GM21390 (cell line): Measurements from ENCODE around the gene GGA3.
"Not testable (repeated sequence)": the region's sequence is repeated elsewhere in the genome, so short reads cannot be mapped to it uniquely, and the experiment has no call there.

Source experiments
- ATAC-seq: cut with Tn5 transposase; IDR thresholded peaks from one replicate; pipeline ENCODE4 v1.9.1; 2021; ENCODE audit not compliant: unreplicated experiment

GGA3 gene

DNA sequence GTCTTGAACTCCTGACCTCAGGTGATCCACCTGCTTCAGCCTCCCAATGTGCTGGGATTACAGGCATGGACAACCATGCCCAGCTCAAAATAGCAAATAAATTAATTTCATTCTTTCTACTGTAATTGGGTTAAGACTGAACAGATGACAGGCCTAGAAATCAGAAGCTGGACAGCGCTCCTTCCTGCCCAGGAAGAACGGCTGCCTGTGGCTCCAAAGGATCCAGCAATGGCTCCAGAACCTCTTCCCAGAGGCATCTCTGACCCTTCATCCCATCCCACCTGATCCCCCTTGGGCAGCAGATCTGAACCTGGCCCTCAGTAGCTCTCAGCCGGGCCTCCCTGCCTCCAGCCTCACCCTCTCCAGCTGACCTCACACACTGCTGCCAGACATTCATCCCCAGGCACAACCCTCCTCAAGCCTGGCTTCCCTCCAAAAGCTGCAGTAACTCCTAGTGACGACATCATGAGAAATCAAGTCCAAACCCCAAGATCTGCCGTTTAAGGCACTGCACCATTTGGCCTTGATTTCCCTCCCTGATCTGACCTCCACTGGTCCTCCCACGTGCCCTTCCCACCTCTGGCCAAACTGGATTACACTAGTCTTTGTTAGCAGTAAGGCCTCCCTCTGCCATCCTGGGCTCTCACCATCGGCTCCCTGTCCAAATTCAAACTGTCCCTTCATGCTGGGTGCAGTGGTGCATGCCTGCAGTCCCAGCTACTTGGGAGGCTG is 12.7 kb upstream of the GGA3 start:
- no peak for ATAC-seq

DNA sequence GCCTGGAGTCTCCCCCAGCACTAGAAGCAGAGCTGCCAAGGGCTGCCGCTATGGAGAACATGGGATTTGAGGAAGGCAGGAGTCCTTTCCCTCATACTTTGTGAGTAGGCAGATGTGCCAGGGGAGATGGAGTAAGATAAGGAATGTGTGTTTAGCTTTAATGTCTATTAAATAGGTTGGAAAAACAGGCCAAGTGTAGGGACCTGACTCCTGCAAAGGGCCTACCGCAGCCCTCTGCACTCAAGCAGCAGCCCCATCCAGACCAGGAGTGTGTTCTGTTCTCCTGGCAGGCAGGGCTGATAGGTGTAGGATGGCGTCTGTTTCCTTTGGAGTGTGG is 11.4 kb upstream of the GGA3 start:
- ATAC-seq, result no peak

- no peak for ATAC-seq
Measured at GRCh38 chr17:75271955-75272847, 10.8 kb upstream of the GGA3 start.

GRCh38 chr17:75271233-75271954 is 10.0 kb upstream of the GGA3 start:
- ATAC-seq, result peak; percentile 66

DNA sequence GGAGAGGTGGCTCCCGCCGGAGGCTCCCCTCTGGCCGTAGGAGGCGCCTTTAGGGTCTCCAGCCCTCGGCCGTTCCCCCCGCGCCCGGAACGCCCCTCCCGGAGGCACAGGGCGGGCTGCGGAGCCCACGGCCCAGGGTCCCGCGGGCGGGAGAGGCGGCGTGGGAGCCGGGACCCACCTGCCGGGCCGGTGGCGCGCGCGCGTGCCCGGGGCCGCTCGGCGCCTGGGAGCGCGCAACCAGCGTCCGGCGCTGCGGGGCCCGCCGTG is 9.5 kb upstream of the GGA3 start, which contains the start of gene MIF4GD:
MIF4GD (minus strand) TSS at position 266 of the 267 bp plus-strand sequence. CDS start 1,036 bp downstream, outside the sequence.
- no peak for ATAC-seq

DNA sequence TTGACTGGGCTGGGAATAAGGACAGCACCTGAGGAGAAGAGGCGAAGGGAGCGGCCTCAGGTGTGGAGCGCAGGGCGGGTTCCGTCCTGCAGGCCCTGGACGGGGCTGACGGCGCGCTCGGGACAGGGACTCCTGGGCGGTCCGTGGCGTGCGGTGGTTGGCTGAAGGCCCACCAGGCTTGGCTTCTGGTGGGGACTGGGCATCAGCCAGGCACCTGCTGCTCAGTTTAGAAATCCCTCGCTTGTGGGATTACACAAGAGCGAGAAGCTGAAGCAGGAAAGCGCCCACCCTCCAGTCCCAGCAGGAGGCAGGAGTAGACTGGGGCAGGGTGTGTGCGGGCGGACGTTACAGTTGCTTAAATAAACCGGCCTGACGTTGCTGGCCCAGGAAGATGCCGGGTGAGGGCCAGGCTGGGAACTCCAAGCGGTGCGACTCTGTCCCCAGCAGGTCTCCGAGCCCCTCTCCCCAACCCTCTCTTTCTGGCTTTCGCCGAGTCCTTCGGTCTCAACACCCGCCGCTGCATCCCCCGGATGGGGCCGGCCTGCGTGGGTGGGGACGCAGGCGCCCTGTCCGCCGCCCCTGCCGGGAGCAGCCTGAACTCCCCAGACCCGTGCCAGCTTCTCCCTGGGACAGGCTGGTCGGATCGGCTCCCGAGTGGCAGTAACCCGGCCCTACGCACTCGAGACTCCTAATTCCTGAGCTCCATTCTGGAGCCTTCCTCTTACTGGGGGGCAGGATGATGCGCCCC is 9.0 kb upstream of the GGA3 start:
- peak; percentile 31 for ATAC-seq

- no peak for ATAC-seq
Measured at GRCh38 chr17:75269844-75270217, 8.4 kb upstream of the GGA3 start.

DNA sequence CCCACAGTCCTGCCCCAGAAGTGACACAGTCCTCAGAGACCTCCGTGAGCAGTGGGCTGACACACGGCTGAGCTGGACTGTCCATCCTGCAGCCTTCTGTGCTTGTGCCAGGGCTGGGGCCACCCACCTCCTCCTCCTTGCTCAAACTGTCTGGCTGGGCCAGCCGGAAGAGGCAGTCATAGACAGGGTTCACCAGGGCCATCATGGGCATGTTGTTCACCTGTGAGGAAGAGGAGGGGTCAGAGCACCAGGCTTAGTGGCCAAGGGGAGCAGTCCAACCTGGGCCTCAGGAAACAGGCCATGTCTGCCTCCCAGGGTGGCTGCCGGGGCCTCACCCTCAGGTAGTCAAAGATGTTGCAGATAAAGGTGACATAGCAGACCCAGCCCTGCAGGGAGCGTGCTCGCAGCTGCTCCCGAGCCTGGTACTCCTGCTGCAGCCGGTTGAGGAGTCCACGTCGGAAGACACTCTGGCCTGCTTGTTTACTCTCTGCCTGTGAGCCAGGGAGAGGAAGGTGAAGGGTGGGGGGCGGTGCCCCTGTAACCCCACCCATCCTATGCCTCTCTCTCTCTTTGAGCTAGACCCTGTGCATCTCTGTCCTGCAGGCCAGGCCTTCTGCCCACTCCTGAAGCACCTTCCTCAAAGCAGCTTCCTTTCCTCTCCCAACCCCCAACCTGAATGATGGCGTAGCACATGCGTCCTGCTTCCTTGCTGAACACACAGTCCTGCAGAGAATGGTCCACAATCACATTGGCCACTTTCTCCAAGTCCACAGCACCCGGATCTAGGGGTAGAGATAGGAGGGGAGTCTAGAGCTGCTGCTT is 6.2 kb upstream of the GGA3 start:
- ATAC-seq, result no peak

- ATAC-seq, result no peak
Measured at GRCh38 chr17:75267153-75267410, 5.7 kb upstream of the GGA3 start.

DNA sequence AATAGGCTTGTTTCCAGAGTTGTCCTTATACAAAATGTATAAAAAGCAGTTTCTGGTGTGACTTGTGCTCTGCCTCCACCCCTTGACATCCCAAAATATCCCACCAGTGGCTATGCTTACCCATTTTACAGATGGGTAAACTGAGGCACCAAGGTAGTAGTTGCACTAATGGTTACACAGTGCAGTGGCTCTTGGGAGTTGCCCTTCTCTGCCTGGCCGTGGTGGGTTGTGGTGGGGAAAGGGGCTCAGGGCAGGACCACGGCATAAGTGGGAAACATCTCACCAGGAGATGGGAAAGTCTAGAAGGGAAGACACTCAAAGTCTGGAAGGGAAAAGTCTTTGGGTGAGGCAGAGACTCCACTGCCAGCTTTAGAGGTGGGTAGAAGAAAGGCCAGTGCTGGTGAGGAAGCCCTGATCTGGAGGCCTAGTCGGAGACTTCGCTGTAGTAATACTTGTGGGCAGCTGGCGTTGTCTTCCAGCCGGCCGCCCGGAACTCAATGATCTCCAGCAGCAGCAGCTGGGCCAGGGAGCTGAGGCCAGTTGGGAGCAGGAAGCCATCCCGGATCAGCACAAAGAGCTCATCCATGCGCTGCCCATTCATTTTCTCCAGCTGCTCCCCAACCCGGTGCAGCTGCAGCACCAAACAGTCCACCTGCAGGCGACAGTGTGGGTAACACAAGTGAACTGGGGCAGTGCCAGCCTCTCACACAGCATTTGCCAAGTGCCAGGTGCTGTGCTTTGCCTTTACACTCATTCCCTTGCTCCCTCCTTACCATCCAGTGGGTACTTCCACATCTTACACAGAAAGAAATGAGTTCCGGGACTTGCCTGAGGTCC is 5.1 kb upstream of the GGA3 start:
- no peak for ATAC-seq

- ATAC-seq, result no peak
Measured at GRCh38 chr17:75265614-75266315, 4.4 kb upstream of the GGA3 start.

DNA sequence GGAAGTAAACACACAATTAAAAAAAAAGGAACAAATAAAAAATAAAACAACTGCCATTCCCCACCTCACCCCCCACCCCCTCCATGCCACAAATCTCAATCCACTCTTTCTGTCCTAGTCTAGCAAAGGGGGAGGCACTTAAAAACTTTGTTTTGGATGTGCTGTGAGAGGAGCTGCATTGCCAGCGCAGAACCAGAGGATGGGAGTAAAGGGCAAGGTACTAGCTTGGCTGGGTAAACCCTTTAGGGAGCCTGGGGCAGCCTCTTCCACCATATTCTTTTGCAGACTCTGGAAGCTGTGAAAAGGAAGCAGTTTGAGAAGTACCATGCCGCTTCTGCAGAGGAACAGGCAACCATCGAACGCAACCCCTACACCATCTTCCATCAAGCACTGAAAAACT is 1.6 kb upstream of the GGA3 start:
- ATAC-seq, result no peak

- ATAC-seq, result peak; percentile 4
Measured at GRCh38 chr17:75262112-75262606, 753 bp upstream of the GGA3 start.

- peak; percentile 22 for ATAC-seq
Measured at GRCh38 chr17:75260641-75261335, 618 bp downstream of the GGA3 start.

DNA sequence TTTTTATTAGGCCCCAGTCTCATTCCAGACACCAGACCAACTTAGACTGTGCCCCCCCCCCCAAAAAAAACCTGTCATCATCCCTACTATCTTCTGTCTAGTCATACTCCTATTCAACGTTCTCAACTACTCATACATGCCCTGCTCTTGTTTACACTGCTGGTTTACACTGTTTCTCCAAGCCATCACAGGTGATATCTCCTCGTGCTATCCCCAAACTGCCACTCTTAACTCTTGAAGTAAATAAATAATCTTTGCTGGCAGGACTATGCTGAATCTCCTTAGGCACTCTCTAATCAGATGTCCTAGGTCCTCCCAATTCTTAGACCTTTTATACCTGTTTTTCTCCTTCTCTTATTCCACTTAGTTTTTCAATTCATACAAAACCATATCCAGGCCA is 4.2 kb downstream of the GGA3 start:
- ATAC-seq, result not testable (repeated sequence)

DNA sequence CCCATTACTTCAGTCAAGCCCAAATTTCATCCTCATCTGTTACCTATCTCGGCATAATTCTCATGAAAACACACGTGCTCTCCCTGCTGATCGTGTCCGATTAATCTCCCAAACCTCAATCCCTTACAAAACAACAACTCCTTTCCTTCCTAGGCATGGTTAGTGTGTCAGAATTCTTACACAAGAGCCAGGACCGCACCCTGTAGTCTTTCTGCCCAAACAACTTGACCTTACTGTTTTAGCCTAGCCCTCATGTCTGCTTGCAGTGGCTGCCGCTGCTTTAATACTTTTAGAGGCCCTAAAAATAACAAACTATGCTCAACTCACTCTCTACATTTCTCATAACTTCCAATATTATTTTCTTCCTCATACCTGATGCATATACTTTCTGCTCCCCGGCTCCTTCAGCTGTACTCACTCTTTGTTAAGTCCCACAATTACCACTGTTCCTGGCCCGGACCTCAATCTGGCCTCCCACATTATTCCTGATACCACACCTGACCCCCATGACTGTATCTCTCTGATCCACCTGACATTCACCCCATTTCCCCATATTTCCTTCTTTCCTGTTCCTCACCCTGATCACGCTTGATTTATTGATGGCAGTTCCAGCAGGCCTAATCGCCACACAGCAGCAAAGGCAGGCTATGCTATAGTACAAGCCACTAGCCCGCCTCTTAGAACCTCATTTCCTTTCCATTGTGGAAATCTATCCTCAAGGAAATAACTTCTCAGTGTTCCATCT is 5.3 kb downstream of the GGA3 start:
- ATAC-seq, result not testable (repeated sequence)

- no peak for ATAC-seq
Measured at GRCh38 chr17:75252039-75252816, 9.2 kb downstream of the GGA3 start.
